Islet of Langerhans (tissue), 1 donor: ENCODE data around the gene STXBP6.

Experiments used
- FAIRE-seq: peaks from one replicate; lab custom pipeline; 2011; peaks lifted over from hg19 to GRCh38; lab: Jason Lieb, UNC

Gene STXBP6

DNA sequence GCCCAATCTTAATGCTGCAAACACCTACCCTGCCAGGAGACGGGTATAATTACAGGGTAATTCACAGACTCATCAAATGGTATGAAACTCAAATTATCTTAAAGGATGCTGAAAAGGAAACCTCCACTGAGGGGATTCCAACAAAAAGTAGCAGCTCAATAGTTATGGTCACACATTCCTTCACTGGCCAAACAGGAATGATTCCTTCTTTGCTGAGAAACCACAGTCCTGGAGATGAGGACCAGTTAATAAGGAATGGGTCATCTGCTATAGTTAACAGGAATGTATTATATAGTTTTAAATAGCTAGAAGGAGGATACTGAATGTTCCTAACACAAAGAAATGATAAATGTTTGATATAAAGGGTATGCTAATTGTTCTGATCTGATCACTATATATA, 136.9 kb downstream of the STXBP6 start:
- FAIRE-seq = no peak

DNA sequence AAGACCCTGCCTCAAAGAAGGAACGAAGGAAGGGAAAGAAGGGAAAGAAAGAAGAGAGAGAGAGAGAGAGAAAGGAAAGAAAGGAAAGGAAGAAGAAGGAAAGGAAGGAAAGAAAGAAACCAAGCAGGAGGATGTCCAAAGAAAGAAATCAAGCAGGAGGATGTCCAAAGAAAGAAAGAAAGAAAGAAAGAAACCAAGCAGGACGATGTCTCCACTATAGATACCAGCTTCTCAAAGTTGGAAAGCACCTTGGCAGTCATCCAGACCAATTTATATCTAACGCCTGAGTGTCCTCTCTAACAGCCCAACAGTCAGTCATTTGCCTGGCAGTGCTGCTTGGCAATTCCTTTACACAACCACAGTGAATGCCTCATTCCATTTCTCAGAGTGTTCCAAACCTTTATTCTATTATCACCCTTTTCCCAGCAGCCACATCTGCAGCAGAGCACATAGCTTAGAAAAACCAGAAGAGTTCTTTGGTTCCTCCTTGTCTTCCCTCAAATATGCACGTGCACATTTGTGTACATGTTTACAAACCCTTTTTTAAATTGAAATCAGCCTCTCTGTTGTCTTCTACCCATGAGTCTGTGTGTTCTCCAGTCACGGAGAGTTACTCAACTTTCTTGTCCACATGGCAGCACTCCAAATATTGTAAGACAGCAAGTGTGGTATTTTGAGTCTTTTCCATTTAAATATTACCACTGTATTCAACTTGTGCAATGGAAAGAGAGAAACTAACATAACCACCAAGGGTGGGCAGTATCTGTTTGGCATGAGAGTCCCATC, 138.4 kb downstream of the STXBP6 start:
- no peak for FAIRE-seq

DNA sequence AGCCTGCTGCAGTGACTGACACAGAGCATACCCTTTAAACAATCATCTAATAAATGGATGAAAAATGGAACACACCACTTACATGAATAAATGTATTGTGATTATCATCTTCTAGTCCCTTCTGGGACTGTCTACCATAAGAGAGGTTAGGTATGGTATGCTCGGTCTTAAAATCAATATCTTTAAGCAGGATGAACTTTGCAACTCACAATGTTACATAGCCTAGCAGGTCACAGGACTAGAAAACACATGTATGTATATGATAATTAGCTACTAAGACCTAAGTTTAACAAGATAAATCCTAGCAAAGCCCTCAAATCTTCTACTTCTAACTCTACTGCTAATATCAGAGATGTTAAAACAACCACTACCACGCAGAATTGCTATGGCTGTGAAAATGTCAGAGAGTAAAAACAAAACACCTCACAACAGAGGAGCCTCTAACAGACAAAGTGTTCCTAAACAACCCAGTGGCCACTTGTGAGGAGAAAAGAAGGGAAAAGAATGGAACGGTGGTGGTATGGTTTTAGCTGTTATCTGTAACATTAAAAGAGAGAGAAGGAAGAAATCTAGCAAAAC, 139.4 kb downstream of the STXBP6 start:
- FAIRE-seq = no peak

DNA sequence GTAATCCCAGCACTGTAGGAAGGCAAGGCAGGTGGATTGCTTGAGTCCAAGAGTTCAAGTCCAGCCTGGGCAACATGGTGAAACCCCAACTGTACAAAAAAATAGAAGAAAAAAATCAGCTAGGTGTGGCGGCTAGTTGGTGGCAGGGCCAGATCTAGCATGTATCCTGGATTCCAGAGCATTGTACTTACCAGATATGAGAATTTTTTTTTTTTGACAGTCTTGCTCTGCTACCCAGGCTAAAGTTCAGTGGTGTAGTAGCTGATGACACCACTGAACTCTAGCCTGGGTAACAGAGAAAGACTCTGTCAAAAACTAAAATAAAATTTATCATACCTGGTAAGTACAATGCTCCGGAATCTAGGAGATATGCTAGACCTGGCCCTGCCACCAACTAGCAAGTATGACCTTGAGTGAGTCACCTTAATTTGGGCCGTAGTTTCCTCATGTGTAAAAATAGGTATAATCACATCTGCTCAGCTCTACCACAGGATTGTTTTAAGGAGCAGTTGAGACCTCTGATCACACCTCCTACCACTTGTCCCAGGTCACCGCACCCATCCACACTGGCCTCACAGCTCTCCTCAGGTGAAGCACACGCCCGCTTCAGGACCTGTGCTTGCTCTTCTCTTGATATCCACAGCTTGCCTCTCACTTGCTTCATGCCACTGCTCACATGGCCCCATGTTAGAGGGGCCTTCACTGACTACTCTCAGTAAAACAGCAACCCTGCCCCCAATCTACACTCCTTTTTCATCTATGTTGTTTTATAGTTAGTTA, 140.2 kb downstream of the STXBP6 start:
- FAIRE-seq = no peak

DNA sequence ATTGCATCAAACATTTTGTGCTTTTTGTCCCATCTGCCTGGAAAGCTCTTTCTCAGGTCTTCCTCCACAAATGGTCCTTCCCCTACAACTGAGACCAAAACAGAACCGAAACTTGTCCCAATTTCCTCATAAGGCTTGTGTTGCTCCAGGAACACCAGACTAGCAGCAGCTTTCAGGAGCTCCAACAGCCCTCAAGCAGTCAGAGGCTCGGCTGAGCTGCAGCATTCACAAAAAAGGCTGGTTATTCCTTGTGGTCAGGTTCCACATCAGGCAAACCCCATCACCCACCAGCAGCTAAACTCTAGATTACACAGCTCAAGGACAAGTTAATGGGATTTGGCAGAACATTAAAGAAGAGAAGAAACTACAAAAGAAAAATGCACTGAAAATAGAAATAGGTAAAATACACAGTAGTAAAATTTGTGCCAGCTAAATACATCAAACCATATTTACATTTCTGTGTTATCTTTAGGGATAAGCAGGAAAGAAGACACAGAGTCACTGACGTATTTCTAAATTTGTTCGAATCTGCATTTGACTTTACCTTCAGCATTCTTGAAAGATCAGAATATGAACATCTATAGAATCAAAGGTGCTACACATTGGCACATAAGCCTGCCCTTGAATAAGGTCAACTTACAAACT, 141.2 kb downstream of the STXBP6 start:
- FAIRE-seq = no peak

DNA sequence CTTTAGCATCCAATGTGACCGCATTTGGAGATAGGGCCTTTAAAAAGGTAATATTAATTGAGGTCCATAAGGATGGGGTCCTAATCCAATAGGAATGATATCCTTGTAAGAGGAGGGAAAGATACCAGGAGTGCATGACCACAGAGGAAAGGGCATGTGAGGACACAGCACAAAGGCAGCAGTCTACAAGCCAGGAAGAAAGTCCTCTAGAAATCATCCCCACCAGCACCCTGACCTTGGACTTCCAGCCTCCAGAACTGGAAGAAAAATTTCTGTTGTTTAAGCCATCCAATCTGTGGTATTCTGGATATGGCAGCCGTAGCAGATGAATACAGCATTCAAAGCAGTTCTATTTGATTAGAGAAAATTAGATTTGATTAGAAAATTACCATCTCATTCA, 145.4 kb downstream of the STXBP6 start:
- no peak for FAIRE-seq

DNA sequence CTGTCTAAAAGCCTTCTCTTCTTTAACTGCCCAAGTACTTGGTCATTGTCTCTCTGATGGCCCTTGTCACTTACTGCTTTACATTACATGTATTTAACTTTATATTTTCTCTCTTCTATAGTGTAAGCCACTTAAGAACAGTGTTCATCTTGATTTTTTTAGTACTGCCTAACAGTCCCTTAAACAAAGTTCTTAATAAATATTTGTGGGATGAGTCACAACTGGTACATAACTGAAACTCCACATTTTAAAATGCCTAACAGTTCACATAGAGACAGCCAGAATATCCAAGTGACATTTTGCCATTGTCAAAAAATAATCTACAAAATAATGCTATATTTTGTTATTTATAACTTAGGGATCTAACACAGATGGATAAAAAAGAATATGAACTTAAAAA, 146.6 kb downstream of the STXBP6 start:
- no peak for FAIRE-seq

DNA sequence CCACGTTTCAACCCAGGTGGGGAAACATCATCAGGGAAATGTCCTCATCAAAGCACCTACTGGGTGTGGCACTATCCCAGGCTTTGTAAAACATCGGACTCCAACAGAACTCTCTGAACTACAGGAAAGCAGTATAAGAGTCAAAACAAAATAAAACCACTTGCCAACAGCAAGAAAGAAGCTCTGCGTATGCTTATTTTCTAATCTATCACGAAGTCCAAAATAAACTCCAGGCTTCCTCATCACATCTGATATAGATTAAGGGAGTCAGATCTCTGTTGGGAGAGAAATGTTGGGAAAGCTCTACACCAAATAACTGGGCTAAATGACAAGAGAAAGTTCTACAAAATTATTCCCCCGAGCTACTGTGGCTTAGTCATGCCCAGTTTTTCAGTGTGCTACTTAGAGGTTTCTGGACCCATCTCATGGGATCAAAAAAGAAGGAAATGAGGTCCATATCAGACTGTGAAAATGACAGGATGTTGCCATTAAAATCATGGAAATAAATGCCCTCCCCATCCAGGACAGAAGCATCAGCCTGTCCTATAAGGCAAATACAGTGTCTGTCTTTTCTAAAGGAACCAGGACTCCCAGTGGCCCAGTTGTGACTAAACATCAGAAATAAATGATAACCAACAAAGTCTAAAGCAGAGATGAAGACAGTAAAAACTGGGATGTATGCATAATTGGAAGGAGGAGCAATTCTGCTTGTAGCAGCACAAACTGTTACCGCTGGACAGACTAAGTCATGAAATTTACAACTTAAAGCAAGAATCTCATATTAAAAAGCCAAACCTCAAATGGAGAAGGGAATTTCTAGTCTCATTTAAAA, 149.5 kb downstream of the STXBP6 start:
- no peak for FAIRE-seq

DNA sequence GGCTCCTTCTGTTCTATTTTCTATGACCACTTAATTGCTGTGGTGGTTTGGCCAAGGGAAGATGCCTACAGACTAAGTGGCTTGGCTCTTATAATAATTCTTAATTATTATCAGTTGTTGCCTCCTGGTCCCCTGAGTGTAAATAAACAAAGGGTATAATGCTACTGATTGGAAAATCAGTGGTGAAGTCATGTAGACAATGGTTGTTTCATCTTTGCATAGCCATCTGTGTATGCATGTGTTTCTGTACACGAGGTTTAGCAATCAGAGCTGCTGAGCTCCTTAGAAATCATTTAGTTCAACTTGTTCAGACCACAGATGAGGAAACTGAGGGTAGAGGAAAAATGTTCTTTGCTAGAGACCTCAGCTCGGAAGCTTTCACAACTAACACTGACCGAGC, 152.2 kb downstream of the STXBP6 start:
- FAIRE-seq = no peak

DNA sequence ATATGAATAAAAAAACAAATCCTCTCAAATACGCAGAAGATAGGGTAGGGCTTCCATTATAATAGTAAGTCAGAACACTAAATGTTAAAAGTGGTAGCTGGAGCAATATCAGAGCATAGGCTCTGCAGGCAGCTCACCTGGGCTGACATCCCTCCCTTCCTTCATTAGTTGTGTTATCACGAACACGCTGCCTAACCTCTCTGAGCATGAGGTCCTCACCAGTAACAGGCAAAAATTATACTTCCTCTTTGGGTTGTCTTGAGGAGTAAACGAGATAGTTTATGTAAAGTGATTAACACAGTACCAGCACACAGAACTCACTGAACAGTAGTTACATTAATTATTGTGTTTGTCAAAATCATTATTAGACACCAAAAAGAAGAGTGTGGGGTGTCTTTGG, 154.3 kb downstream of the STXBP6 start:
- FAIRE-seq = no peak

DNA sequence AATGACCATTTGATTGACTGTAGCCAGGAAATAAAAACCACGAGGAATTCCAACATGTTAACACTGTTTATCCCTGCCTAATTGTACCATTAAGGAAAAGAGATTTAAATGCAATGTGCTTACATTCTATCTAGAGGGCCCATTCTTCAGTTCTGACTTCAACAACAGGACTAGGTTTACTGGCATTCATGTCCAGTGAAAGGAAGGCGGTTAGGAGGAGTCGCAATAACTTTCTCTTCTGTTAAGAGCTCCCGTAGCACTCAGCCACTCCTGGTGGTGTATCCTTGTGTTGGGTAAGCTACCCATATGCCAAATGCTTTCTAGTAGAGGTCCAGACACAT, 154.7 kb downstream of the STXBP6 start:
- FAIRE-seq = no peak

DNA sequence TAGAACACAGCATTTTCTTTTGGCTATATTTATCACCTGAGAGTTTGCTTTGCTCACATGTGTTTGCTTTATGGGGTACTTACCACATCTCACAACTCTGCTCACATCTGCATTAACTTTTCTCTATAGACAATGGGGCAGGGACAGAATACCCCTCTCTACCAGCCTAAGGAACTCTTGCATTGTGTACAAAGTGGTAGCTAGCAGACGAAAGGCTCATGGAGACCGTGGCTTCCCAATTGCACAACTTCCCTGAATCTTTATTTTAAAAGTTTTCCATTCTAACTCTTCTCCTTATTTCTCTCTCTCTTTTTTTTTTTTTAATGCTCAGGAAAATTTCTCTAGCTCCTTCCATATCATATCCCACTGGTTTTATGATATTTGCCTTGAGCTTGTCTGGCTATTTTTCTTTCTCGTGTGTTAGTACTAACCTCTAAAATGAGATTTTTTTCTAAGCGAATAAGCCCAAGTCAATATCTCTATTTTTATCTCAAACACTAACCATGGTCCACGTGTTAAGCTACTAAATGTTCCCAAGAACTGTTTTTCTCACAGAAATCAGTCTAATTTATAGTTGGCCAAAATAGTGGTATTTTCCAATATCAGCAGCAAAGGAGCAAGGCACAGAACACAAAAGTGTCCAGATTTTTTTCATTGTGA, 155.2 kb downstream of the STXBP6 start:
- no peak for FAIRE-seq

DNA sequence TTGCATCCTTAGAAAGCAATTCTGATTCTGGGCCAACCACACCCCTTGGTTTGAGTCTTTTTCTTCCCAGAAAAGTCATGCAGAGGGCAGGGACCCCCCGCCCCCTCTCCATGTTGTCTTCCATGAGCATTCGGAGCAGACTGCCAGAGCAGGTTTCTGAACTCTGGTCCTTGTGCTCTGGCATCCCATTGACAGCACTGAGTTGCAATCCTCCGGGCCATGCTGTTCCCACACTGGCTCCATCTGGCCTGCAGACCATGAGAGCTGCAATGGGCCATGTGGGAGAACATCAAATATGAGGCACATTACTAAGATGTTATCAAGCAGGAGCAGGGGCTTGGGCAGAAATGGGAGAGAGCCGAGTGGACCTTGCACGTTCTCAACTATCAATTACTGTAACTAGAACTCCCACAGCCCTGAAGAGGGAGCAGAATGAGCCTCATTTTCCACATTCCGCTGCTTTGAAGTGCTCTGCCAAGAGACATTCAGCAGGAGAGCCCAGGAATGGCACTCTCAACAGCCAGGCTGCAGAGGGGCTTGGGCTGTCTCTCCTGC, 157.4 kb downstream of the STXBP6 start:
- no peak for FAIRE-seq

DNA sequence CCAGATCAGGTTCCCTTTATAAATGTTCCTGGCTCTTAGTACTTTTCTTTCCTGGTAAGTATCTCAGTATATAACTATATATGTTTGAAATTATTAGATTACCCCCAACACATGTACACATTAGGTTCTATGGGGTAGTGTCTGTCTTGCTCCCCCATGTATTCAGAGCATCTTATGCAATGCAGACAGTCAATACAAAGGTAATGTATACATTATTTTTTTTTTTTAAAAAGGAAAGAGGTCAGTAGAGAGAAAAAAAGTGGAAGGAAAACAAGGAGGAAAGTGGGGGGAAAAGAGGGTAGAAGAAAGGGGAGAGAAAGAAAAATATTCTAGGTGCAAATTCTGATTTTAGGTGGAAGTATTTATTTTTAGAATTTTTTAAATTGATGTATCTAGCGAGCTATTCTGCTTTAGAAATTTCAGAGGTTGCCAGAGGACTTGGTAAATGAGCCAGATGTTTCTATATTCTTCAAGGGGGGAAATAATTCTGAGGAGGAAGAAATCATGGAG, 157.9 kb downstream of the STXBP6 start:
- FAIRE-seq = no peak

DNA sequence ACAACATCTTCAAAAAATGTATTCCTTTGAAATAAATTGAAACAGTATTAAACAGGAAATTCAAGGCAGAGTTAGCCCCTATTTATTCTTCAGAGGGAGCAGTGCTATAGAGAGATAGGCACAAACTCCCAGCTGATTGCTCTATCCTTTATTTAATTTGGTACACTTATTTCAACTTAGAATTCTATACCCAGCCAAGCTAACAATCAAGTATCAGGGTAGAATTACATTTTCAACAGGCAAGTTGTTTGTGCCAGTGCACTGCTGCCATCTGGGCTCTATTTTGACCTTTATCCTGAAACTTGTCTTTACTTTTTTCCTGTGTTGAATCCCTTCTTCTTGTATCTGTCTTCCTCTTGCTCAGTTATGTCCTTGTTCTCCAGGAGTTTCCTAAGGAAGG, 159.2 kb downstream of the STXBP6 start:
- FAIRE-seq = no peak

DNA sequence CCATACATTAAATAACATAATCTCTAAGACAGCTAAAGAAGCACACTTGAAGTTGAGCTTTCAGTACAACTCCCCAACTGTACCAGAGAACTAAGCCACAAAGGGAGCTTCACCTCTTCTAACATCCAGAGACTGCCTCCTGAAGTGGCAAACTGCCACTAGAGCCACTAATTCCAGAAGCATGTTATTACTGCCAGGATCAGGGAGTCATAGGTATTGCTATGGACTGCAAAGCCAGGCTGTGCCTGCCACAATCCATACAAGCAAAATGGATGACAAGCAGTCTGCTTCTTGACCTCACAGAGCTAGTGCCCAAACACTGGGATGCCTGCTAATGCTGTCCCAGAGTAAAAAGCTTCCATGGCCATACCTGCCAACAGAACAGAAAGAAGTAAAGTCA, 160.1 kb downstream of the STXBP6 start:
- FAIRE-seq = no peak

DNA sequence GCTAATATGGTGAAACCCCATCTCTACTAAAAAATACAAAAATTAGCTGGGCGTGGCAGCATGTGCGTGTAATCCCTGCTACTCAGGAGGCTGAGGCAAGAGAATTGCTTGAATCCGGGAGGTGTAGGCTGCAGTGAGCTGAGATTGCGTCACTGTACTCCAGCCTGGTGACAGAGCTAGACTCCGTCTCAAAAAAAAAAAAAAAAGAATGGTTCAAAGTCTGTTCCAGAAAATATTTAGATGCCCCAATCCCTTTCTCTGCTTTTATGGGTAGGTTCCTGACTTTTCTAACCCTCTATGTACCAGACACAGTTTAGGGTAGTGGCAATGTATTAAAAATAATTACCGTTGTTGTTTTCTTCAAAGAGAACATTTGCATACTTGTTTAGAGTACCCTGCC, 161.4 kb downstream of the STXBP6 start:
- FAIRE-seq = no peak

DNA sequence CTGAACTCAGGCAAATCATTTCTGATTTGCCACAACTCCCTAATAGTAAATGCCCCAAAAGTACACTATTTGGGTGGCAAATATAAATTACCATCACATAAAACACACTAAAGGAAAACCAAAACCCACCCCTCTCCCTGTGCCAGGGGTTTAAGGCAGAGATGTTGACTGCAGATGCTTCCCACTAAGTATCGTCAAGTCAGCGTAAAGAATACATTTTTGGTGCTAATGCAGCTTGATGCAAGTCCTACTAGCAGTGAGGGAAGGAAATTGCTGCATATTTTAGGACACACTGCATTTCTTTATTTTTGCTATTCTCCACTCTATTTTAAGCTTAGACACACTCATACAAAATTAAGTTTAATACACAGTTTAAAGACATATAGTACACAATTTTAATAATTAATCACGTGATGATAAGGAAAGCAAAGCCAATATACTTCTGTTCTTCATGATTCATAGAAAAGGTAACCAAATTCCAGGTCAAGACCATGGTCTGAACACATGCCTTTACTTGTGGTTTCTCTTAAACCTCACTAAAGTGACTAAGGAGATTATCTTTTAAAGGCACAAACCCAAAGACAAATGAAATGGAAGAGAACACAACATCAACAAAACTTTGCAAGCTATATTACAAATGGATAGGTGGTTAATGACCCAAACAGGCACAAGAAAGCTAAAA, 162.2 kb downstream of the STXBP6 start:
- no peak for FAIRE-seq

DNA sequence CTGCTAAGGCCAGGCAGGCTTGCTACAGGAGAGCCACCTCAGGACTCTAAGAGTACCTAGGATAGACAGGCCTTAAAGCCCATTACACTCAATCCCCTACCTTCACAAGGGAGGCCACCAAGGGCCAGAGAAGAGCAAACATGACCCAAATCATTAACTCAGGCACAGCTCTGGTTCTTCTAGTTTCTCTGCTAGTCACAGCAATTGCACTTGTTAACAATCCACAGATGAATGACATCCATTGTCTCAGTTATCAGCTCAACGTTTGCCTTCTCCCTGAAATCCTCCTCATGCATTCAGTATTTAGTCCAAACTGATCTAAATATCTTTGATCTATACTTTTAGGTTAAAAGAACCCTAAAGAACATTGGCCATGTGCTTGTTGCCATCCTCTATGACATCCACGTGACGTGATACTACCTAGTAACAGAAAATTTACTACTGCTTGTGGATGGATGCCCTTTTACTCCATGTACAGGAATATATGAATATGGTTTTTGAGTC, 164.5 kb downstream of the STXBP6 start:
- no peak for FAIRE-seq

DNA sequence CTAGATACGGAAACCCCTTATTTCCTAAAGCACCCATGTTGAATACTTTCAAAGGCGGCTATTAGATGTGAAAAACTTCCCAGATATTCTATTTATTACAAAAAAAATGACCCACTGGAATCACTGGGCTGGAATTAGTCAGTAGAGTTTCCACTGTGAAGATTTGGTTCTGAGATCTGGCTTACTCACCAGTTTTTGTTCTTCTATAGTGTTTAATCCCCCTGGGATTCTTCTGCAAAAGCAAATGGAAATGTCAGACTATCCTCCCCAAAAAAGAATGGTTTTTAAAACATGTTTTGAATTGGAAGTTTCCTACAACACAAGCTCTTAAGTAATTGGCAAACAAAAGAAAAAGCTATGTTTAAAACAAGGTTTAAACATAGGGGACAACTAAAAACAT, 166.4 kb downstream of the STXBP6 start:
- FAIRE-seq = no peak
